ENCODE results near the gene CDH13. TPM values are rescaled to one million over a fixed set of nuclear protein-coding genes. Genes with fewer than 3 reads are reported as not detected.

The CDH13 gene
- total RNA-seq, 1 experiment from 2014 or later, result 62.5 TPM

GRCh38 chr16:83789642-83790401, 1163.1 kb downstream of the CDH13 start:
- no peak overlapping the region for H3K4me3 ChIP-seq
- H3K36me3 ChIP-seq, result no peaks in the 10 kb centered on the region
- H3K4me1 ChIP-seq (replicated peaks), result no peaks in the 10 kb centered on the region
- no peak overlapping the region for H3K27ac ChIP-seq
- no peaks in the 10 kb centered on the region for H3K27me3 ChIP-seq (replicated peaks)
- DNase-seq (ENCODE audit: low read depth in 1 of 2, low spot score in 2 of 2), result no peak
- H3K9me3 ChIP-seq (replicated peaks), result no peaks in the 10 kb centered on the region

GRCh38 chr16:83791916-83792315, 1165.1 kb downstream of the CDH13 start:
- Histone ChIP-seq H3K9me3 (replicated peaks) (no peaks in the 10 kb centered on the region), H3K4me3 (no peak overlapping the region), H3K4me1 (replicated peaks) (no peaks in the 10 kb centered on the region), H3K27ac (no peak overlapping the region), H3K27me3 (replicated peaks) (no peaks in the 10 kb centered on the region), H3K36me3 (no peaks in the 10 kb centered on the region)
- DNase-seq (ENCODE audit: low read depth in 1 of 2, low spot score in 2 of 2), result no peak

GRCh38 chr16:83792391-83792790, 1165.6 kb downstream of the CDH13 start:
- no peak overlapping the region for H3K27ac ChIP-seq
- H3K9me3 ChIP-seq (replicated peaks), result no peaks in the 10 kb centered on the region

GRCh38 chr16:83793179-83793578, 1166.4 kb downstream of the CDH13 start:
- Histone ChIP-seq H3K9me3 (replicated peaks) (no peaks in the 10 kb centered on the region), H3K4me1 (replicated peaks) (no peaks in the 10 kb centered on the region), H3K4me3 (no peak overlapping the region), H3K36me3 (no peaks in the 10 kb centered on the region), H3K27ac (no peak overlapping the region), H3K27me3 (replicated peaks) (no peaks in the 10 kb centered on the region)
- no peak for DNase-seq (ENCODE audit: low read depth in 1 of 2, low spot score in 2 of 2)

More at GRCh38 chr16:83792391-83792790, 1165.6 kb downstream of the CDH13 start:
- no peaks in the 10 kb centered on the region for H3K27me3 ChIP-seq (replicated peaks)
- H3K4me1 ChIP-seq (replicated peaks), result no peaks in the 10 kb centered on the region
- H3K36me3 ChIP-seq, result no peaks in the 10 kb centered on the region
- H3K4me3 ChIP-seq, result no peak overlapping the region
- no peak for DNase-seq (ENCODE audit: low read depth in 1 of 2, low spot score in 2 of 2)

GRCh38 chr16:83794860-83795554, 1168.2 kb downstream of the CDH13 start:
- no peak for DNase-seq (ENCODE audit: low read depth in 1 of 2, low spot score in 2 of 2)
- Histone ChIP-seq H3K4me1 (replicated peaks) (0 out of 2 replicates have a peak, but pooled peaks cover 3% of the 10 kb centered on the region), H3K27ac (no peak overlapping the region), H3K27me3 (replicated peaks) (no peaks in the 10 kb centered on the region), H3K4me3 (no peak overlapping the region), H3K36me3 (no peaks in the 10 kb centered on the region), H3K9me3 (replicated peaks) (no peaks in the 10 kb centered on the region)

- no peak overlapping the region for H3K4me3 ChIP-seq
- H3K4me1 ChIP-seq (replicated peaks), result peaks cover 10% of the 10 kb centered on the region
Measured at GRCh38 chr16:83797013-83797412, 1170.2 kb downstream of the CDH13 start.

GRCh38 chr16:83799336-83799735, 1172.6 kb downstream of the CDH13 start:
- Histone ChIP-seq H3K9me3 (replicated peaks) (no peaks in the 10 kb centered on the region; the same call in 1 of the 2 replicates), H3K4me1 (replicated peaks) (peaks cover 19% of the 10 kb centered on the region), H3K36me3 (no peaks in the 10 kb centered on the region), H3K27ac (no peak overlapping the region), H3K4me3 (no peak overlapping the region), H3K27me3 (replicated peaks) (no peaks in the 10 kb centered on the region)
- no peak for DNase-seq (ENCODE audit: low read depth in 1 of 2, low spot score in 2 of 2)

More at GRCh38 chr16:83797013-83797412, 1170.2 kb downstream of the CDH13 start:
- Histone ChIP-seq H3K27ac (no peak overlapping the region), H3K27me3 (replicated peaks) (no peaks in the 10 kb centered on the region), H3K9me3 (replicated peaks) (no peaks in the 10 kb centered on the region; the same call in 1 of the 2 replicates), H3K36me3 (no peaks in the 10 kb centered on the region)
- no peak for DNase-seq (ENCODE audit: low read depth in 1 of 2, low spot score in 2 of 2)

- H3K4me3 ChIP-seq, result peak overlapping the region; percentile 22
Measured at GRCh38 chr16:83802135-83802534, 1175.4 kb downstream of the CDH13 start.

GRCh38 chr16:83802554-83803205, 1175.9 kb downstream of the CDH13 start:
- H3K9me3 ChIP-seq (replicated peaks), result no peaks in the 10 kb centered on the region; the same call in 1 of the 2 replicates
- peak in 1 of 2 experiments; percentile 30 for DNase-seq (ENCODE audit: low read depth in 1 of 2, low spot score in 2 of 2)
- no peaks in the 10 kb centered on the region for H3K27me3 ChIP-seq (replicated peaks)
- H3K4me3 ChIP-seq, result peak overlapping the region; percentile 22
- peaks cover 24% of the 10 kb centered on the region for H3K4me1 ChIP-seq (replicated peaks)
- peak overlapping the region; percentile 81 for H3K27ac ChIP-seq
- no peaks in the 10 kb centered on the region for H3K36me3 ChIP-seq

More at GRCh38 chr16:83802135-83802534, 1175.4 kb downstream of the CDH13 start:
- H3K4me1 ChIP-seq (replicated peaks), result peaks cover 19% of the 10 kb centered on the region
- peak; percentile 57 to 68 for DNase-seq (ENCODE audit: low read depth in 1 of 2, low spot score in 2 of 2)
- H3K9me3 ChIP-seq (replicated peaks), result no peaks in the 10 kb centered on the region; the same call in 1 of the 2 replicates
- no peaks in the 10 kb centered on the region for H3K27me3 ChIP-seq (replicated peaks)
- H3K27ac ChIP-seq, result peak overlapping the region; percentile 81
- H3K36me3 ChIP-seq, result no peaks in the 10 kb centered on the region

- Histone ChIP-seq H3K4me3 (no peak overlapping the region), H3K36me3 (peaks cover 6% of the 10 kb centered on the region; the same call in 1 of the 2 replicates), H3K9me3 (replicated peaks) (no peaks in the 10 kb centered on the region; the same call in 1 of the 2 replicates), H3K27ac (no peak overlapping the region), H3K27me3 (replicated peaks) (no peaks in the 10 kb centered on the region), H3K4me1 (replicated peaks) (peaks cover 25% of the 10 kb centered on the region)
- peak in 1 of 2 experiments; percentile 13 for DNase-seq (ENCODE audit: low read depth in 1 of 2, low spot score in 2 of 2)
Measured at GRCh38 chr16:83803811-83804210, 1177.0 kb downstream of the CDH13 start.

GRCh38 chr16:83804366-83804765, 1177.6 kb downstream of the CDH13 start:
- Histone ChIP-seq H3K36me3 (peaks cover 8% of the 10 kb centered on the region; the same call in 1 of the 2 replicates), H3K27ac (no peak overlapping the region), H3K9me3 (replicated peaks) (no peaks in the 10 kb centered on the region; the same call in 1 of the 2 replicates), H3K27me3 (replicated peaks) (no peaks in the 10 kb centered on the region), H3K4me3 (no peak overlapping the region), H3K4me1 (replicated peaks) (peaks cover 26% of the 10 kb centered on the region)
- peak in 1 of 2 experiments; percentile 22 for DNase-seq (ENCODE audit: low read depth in 1 of 2, low spot score in 2 of 2)

- peaks cover 25% of the 10 kb centered on the region for H3K4me1 ChIP-seq (replicated peaks)
- no peaks in the 10 kb centered on the region for H3K27me3 ChIP-seq (replicated peaks)
- no peak for DNase-seq (ENCODE audit: low read depth in 1 of 2, low spot score in 2 of 2)
- H3K27ac ChIP-seq, result no peak overlapping the region
- no peak overlapping the region for H3K4me3 ChIP-seq
- H3K36me3 ChIP-seq, result peaks cover 21% of the 10 kb centered on the region
- no peaks in the 10 kb centered on the region; the same call in 1 of the 2 replicates for H3K9me3 ChIP-seq (replicated peaks)
Measured at GRCh38 chr16:83806036-83806435, 1179.3 kb downstream of the CDH13 start.

- Histone ChIP-seq H3K9me3 (replicated peaks) (no peaks in the 10 kb centered on the region; the same call in 1 of the 2 replicates), H3K27me3 (replicated peaks) (no peaks in the 10 kb centered on the region), H3K4me3 (no peak overlapping the region), H3K4me1 (replicated peaks) (peaks cover 21% of the 10 kb centered on the region), H3K27ac (no peak overlapping the region), H3K36me3 (peaks cover 28% of the 10 kb centered on the region)
- no peak for DNase-seq (ENCODE audit: low read depth in 1 of 2, low spot score in 2 of 2)
Measured at GRCh38 chr16:83806731-83807130, 1180.0 kb downstream of the CDH13 start.

Data from SJSA1 (cell line).